Body of pancreas (tissue), 4 donors: ENCODE measurements around the gene TNFAIP8L3. TPM values are rescaled to one million over a fixed set of nuclear protein-coding genes. Genes with fewer than 3 reads are reported as not detected.

Experiments
- ATAC-seq: fragments of 150-250 bp; one replicate; pipeline ENCODE4 v1.9.1; 2016
- DNase-seq, 4 donors: peaks; one replicate each; pipeline ENCODE4 v3.0.0-alpha.2; 2019
- H3K27ac ChIP-seq, 4 donors: fragments of 200-600 bp; sonication (generic); 1 replicate in 3 of 4; 2 replicates in 1 of 4; pipeline versions ENCODE4 v1.5.1 to v1.6.1; 2016 to 2019; ENCODE audit warnings: mild to moderate bottlenecking in 1 of 4, mixed read lengths in 1 of 4, moderate library complexity in 1 of 4
- H3K27me3 ChIP-seq, 2 donors: fragments of 200-600 bp; sonication (generic); one replicate each; pipeline ENCODE4 v1.6.0; 2016; ENCODE audit warnings: mild to moderate bottlenecking in 1 of 2
- H3K36me3 ChIP-seq, 2 donors: fragments of 200-600 bp; sonication (generic); replicated peaks in 1 of 2; 2 replicates each; pipeline ENCODE4 v1.5.1; 2016; ENCODE audit warnings: low read depth in 2 of 2; ENCODE audit not compliant: insufficient read depth in 1 of 2
- H3K4me1 ChIP-seq: fragments of 200-600 bp; sonication (generic); one replicate; pipeline ENCODE4 v1.6.0; 2016
- H3K4me3 ChIP-seq, 2 donors: fragments of 200-600 bp; sonication (generic); 1 replicate in 1 of 2; 2 replicates in 1 of 2; pipeline ENCODE4 v1.5.1; 2016 to 2019
- H3K9me3 ChIP-seq, 3 donors: fragments of 200-600 bp; sonication (generic); 1 replicate in 2 of 3; 2 replicates in 1 of 3; pipeline ENCODE4 v1.5.1; 2016
- POLR2A ChIP-seq, 3 donors: fragments of 450-650 bp; IDR thresholded peaks; one replicate each; pipeline ENCODE4 v1.6.1; 2016; ENCODE audit warnings: antibody characterized with exemption in 3 of 3, mild to moderate bottlenecking in 2 of 3
- WGBS, 2 donors: methylation state at CpG; one replicate each; pipeline ENCODE4 v1.1.5; 2017; 5-methylcytosine and 5-hydroxymethylcytosine counted together
- intact Hi-C: fragments of 100-400 bp; cut with DNase I; formaldehyde crosslinking; loops from one replicate; pipeline ENCODE4 v1.15.1; 2023
- total RNA-seq, 2 donors: library from RNA; depleted of rRNA; stranded (reverse); fragments of >200 nt; gene quantifications; one replicate each; pipeline ENCODE4 v1.1.0, GENCODE V29; 2016
- TF ChIP-seq, protein P1 (sequence below), 7 experiments: fragments of 450-650 bp in 4 of 7; fragments of 200-600 bp in 3 of 7; sonication (generic) in 3 of 7; IDR thresholded peaks; one replicate each; pipeline ENCODE4 v1.5.1; 2016 to 2019; ENCODE audit warnings: antibody characterized with exemption in 7 of 7

Gene TNFAIP8L3
- total RNA-seq, 2 donors from 2014 or later, result 2.9 TPM; not detected in 1

GRCh38 chr15:51137024-51137423, 42.3 kb upstream of the TNFAIP8L3 start:
- TF ChIP-seq, protein P1, sequence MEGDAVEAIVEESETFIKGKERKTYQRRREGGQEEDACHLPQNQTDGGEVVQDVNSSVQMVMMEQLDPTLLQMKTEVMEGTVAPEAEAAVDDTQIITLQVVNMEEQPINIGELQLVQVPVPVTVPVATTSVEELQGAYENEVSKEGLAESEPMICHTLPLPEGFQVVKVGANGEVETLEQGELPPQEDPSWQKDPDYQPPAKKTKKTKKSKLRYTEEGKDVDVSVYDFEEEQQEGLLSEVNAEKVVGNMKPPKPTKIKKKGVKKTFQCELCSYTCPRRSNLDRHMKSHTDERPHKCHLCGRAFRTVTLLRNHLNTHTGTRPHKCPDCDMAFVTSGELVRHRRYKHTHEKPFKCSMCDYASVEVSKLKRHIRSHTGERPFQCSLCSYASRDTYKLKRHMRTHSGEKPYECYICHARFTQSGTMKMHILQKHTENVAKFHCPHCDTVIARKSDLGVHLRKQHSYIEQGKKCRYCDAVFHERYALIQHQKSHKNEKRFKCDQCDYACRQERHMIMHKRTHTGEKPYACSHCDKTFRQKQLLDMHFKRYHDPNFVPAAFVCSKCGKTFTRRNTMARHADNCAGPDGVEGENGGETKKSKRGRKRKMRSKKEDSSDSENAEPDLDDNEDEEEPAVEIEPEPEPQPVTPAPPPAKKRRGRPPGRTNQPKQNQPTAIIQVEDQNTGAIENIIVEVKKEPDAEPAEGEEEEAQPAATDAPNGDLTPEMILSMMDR (IDR thresholded peaks at IDR 0.05), result no peak
- TF ChIP-seq POLR2A (IDR thresholded peaks at IDR 0.05), result no peak
- Histone ChIP-seq H3K9me3 (no peaks in the 10 kb centered on the region), H3K4me3 (no peak overlapping the region), H3K4me1 (no peaks in the 10 kb centered on the region), H3K27me3 (no peaks in the 10 kb centered on the region), H3K27ac (no peak overlapping the region), H3K36me3 (no peaks in the 10 kb centered on the region)
- intact Hi-C loops, result no loop called here
- ATAC-seq (no peak), DNase-seq (no peak)
- WGBS, 2 donors, result 25 to 42% methylated on average over 1 of the region's 1 CpG

DNA sequence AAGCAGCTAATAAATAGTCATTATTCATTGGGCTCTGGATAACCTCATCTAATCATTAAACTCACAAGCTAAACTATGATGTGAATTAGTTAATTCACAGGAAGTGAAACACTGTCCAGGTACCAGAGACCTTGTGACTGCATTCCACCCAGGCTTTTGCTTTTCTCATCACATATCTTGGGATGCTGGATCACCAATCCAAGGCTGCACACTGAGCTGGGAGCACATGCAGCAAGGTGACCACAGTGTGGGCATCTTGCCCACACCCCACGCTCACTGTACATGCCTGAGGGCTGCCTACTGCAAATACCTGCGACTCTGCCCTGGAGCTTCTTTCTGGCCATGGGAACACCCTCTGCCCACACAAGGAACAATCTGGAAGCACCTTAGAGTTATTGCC, 40.6 kb upstream of the TNFAIP8L3 start:
- Histone ChIP-seq H3K4me1 (no peaks in the 10 kb centered on the region), H3K4me3 (no peak overlapping the region), H3K9me3 (no peaks in the 10 kb centered on the region), H3K27ac (no peak overlapping the region), H3K36me3 (no peaks in the 10 kb centered on the region), H3K27me3 (no peaks in the 10 kb centered on the region)
- intact Hi-C loops, result no loop called here
- TF ChIP-seq, protein P1 (IDR thresholded peaks at IDR 0.05), result no peak
- TF ChIP-seq POLR2A (IDR thresholded peaks at IDR 0.05), result no peak
- 50% methylated on average over 2 of the region's 2 CpGs for WGBS, 2 donors
- DNase-seq, result peak in 2 of 4 donors; percentile 15 to 28
- ATAC-seq, result peak; percentile 33

DNA sequence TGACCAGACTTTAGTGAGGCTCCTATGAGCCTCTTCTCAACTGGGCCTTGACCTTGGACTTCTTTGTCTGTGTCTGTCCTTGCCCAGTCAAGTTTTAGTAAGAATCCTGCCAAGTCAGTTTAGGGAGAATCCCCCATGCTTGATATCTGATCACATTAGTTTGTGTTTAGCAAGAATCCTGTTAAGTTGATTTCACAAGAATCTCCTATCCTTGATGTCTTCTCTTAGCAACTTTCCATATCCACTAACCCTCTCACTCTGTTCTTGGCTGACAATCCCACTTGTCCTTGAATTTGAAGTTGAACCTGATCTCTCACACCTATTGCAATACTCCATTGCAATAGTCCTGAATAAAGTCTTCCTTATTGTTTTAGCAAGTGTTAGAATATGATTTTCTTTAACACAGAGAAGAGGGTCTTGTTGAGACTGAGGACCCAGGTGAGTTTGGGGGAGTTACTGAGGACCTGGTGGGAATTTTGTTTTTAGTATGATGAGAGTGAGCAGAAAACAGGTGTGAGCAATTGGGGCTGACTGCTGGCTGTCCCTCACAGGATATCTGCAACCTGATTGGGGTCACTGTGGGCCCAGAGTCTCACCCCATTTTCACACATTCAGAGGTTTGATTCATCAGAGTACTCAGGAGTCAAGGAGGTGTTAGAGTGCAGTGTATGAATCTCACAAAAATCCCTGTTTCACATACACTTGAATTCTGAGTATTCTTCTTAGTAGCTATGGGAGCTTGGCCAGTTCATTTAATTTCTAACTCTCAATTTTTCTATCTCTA, 39.9 kb upstream of the TNFAIP8L3 start:
- Histone ChIP-seq H3K27ac (no peak overlapping the region), H3K4me1 (no peaks in the 10 kb centered on the region), H3K9me3 (no peaks in the 10 kb centered on the region), H3K27me3 (no peaks in the 10 kb centered on the region), H3K4me3 (no peak overlapping the region), H3K36me3 (no peaks in the 10 kb centered on the region)
- no peak for DNase-seq
- ATAC-seq, result no peak
- intact Hi-C loops, result no loop called here
- TF ChIP-seq, protein P1 (IDR thresholded peaks at IDR 0.05), result no peak
- no peak for TF ChIP-seq POLR2A (IDR thresholded peaks at IDR 0.05)

DNA sequence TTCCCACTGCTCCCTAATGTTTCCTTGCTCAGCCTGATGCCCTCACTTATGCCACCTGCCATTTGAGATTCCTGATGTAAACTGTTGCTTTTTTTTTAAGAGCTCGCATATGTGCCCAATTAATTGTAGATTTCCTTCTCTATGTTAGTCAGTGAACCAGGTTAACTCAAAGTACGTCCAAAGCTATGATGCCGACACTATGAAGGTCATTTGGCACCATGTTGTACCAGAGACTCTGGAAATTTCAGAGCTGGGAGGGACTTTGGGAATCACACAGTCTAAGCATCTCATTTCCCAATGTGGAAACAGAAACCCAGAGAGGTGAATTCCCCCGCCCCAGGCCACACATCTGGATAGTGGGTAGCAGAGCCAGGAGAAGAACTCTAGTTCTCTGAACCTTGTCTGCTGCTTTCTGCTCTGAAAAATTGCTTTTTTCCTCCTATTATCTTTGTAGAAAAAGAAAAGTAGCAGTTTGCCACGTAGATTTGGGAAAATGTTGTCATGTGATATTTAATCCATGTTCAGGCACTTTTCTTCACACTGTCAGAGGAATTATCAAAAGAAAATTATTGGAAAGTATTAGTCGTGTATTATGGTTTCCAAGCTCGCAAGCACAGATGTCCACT, 38.5 kb upstream of the TNFAIP8L3 start:
- no peak for ATAC-seq
- no peaks in the 10 kb centered on the region for H3K4me1 ChIP-seq
- H3K27me3 ChIP-seq, result no peaks in the 10 kb centered on the region
- H3K9me3 ChIP-seq, result no peaks in the 10 kb centered on the region
- intact Hi-C loops, result no loop called here
- WGBS, 2 donors, result 60 to 63% methylated on average over 7 of the region's 7 CpGs
- no peak for DNase-seq
- no peak overlapping the region for H3K27ac ChIP-seq
- H3K36me3 ChIP-seq, result no peaks in the 10 kb centered on the region
- TF ChIP-seq, protein P1 (IDR thresholded peaks at IDR 0.05), result no peak
- no peak for TF ChIP-seq POLR2A (IDR thresholded peaks at IDR 0.05)
- no peak overlapping the region for H3K4me3 ChIP-seq
